ENCODE measurements around the gene SLC50A1. TPM values are rescaled to one million over a fixed set of nuclear protein-coding genes. Genes with fewer than 3 reads are reported as not detected.
A peak's percentile ranks its signal among the peaks of the same experiment; 100 is the strongest.

SLC50A1 gene
- total and polyA plus RNA-seq, 9 of the 15 experiments (the other 6 are each of a cell fraction or from before 2014, with no cell fraction given), result 46.5 to 132 (median 91.9) TPM

DNA sequence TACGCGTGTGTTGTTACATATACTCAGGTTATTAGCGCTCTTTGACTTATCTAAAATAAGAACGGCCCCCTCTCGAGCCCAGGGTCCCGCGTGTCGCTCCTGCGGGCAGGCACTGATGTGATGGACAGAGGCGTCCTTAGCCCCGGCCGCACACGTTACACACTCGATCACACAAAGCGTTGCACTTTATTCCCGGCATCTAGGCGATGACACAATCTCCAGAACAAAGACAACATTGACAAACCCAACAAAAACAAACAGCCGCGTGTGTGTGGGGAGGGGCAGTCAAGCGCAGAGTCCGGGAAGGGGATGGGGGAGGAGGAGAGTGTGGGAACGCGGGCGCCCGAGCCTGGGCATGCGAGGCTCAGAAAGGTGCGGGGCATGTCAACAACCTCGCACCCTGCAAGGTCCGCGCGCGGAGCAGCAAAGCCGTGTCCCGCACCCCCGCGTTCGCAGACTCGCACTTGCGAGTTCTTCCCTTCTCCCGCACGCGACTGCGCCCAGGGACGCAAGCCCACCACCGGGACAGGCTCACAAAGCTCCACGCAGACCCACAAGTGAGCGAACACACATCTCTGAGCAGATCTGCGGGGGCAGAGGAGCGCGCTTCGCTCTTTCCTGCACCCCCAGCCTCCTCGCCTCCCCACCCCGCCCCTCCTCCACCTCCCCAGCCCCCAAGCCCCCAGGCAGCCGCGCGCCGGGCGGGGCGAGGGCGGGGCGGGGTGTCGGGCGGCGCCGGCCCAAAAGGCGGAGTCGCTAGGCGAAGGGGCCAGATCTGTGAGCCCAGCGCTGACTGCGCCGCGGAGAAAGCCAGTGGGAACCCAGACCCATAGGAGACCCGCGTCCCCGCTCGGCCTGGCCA is 8.3 kb upstream of the SLC50A1 start, which contains the start of gene EFNA1 (continued):
- TF ChIP-seq NR0B1 (IDR thresholded peaks at IDR 0.05; ENCODE audit: partially characterized antibody) (no peak), ZNF311 (CRISPR knock-in tag; IDR thresholded peaks at IDR 0.05) (no peak), SP2 (IDR thresholded peaks at IDR 0.05; ENCODE audit: extremely low read depth, low read depth, low read length, poor library complexity, severe bottlenecking) (no peak), PHF8 (IDR thresholded peaks at IDR 0.05; ENCODE audit: borderline replicate concordance, low read length) (0 out of 2 replicates have a peak, but pooled peaks have one; percentile 15), NR2F6 (CRISPR knock-in tag; IDR thresholded peaks at IDR 0.05) (no peak), PCBP1 (IDR thresholded peaks at IDR 0.05; ENCODE audit: low read depth, low read length, poor library complexity, severe bottlenecking) (no peak), MTA1 (IDR thresholded peaks at IDR 0.05; ENCODE audit: borderline replicate concordance) (no peak), HOXB6 (CRISPR knock-in tag; IDR thresholded peaks at IDR 0.05; ENCODE audit: borderline replicate concordance) (no peak), RAD51 (IDR thresholded peaks at IDR 0.05; ENCODE audit: borderline replicate concordance, low read depth) (no peak), EHMT2 (IDR thresholded peaks at IDR 0.05) (no peak), MTA3 (IDR thresholded peaks at IDR 0.05; ENCODE audit: borderline replicate concordance) (no peak), ZMIZ1 (IDR thresholded peaks at IDR 0.05; ENCODE audit: low read depth in 2 of 2, low read length in 2 of 2) (no peak), BHLHE40 (IDR thresholded peaks at IDR 0.05; ENCODE audit: low read length) (peak; percentile 37; the same call in 1 of the 2 replicates), MEF2A (IDR thresholded peaks at IDR 0.05; ENCODE audit: control insufficient read depth, low read depth, low read length) (no peak), RBFOX2 (IDR thresholded peaks at IDR 0.05; ENCODE audit: low read depth, low read length) (peak; percentile 51)
- TF ChIP-seq, protein P1, sequence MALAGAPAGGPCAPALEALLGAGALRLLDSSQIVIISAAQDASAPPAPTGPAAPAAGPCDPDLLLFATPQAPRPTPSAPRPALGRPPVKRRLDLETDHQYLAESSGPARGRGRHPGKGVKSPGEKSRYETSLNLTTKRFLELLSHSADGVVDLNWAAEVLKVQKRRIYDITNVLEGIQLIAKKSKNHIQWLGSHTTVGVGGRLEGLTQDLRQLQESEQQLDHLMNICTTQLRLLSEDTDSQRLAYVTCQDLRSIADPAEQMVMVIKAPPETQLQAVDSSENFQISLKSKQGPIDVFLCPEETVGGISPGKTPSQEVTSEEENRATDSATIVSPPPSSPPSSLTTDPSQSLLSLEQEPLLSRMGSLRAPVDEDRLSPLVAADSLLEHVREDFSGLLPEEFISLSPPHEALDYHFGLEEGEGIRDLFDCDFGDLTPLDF (CRISPR knock-in tag; IDR thresholded peaks at IDR 0.05), result no peak
- TF ChIP-seq, protein P2, sequence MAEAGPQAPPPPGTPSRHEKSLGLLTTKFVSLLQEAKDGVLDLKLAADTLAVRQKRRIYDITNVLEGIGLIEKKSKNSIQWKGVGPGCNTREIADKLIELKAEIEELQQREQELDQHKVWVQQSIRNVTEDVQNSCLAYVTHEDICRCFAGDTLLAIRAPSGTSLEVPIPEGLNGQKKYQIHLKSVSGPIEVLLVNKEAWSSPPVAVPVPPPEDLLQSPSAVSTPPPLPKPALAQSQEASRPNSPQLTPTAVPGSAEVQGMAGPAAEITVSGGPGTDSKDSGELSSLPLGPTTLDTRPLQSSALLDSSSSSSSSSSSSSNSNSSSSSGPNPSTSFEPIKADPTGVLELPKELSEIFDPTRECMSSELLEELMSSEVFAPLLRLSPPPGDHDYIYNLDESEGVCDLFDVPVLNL (CRISPR knock-in tag; IDR thresholded peaks at IDR 0.05; ENCODE audit: low read depth), result no peak
- TF ChIP-seq, protein P3, sequence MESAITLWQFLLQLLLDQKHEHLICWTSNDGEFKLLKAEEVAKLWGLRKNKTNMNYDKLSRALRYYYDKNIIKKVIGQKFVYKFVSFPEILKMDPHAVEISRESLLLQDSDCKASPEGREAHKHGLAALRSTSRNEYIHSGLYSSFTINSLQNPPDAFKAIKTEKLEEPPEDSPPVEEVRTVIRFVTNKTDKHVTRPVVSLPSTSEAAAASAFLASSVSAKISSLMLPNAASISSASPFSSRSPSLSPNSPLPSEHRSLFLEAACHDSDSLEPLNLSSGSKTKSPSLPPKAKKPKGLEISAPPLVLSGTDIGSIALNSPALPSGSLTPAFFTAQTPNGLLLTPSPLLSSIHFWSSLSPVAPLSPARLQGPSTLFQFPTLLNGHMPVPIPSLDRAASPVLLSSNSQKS (CRISPR knock-in tag; IDR thresholded peaks at IDR 0.05), result no peak

Data from K562 (cell line).